8988T (cell line): ENCODE results near the gene GFOD2.

Experiments used
- DNase-seq: peaks from one replicate; pipeline ENCODE4 v3.0.0; 2011

GFOD2 gene

GRCh38 chr16:67731071-67731752, 12.1 kb upstream of the GFOD2 start:
- no peak for DNase-seq

DNA sequence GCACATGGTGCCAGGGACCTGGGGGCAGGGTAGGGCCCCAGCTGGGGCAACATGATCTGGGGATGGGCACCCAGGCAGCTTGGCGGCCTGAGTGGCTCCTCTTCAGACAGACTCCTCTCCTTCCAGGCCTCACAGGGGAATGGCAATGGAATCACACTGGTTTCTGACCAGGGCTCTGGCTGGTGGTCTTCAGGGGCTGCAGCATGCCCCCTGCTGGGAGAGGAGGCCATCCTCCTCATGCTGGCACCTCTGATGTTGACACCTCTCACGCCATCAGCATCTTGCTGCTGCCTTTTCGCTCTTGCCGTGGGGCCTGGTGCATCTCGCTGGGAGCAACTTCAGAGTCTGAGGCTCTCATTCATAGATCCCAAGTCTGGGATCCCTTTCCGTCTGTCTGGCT, 11.2 kb upstream of the GFOD2 start:
- no peak for DNase-seq

- no peak for DNase-seq
These were observed 10.6 kb upstream of the GFOD2 start for GRCh38 chr16:67729636-67730248.

GRCh38 chr16:67727521-67728485, 8.7 kb upstream of the GFOD2 start:
- DNase-seq: no peak

GRCh38 chr16:67726106-67727034, 7.3 kb upstream of the GFOD2 start:
- DNase-seq: no peak

DNA sequence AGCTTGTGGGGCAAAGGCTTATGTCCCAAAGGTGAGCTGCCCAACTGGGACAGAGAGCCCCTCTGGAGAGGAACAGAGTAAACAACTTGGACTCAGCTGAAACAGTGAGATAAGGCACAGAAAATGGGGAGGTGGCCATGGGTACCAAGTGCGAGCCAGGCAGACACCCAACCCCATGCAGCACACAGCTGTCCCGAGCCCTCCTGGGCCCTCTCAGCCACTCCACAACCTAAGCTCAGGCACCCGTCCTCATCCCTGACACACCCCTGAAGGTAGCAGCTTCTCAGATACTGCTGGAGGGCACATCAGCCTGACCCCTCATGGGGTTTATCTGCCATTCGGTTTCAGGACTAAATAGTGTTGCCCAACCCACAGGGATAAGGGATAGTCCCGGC, 4.8 kb upstream of the GFOD2 start:
- no peak for DNase-seq

DNA sequence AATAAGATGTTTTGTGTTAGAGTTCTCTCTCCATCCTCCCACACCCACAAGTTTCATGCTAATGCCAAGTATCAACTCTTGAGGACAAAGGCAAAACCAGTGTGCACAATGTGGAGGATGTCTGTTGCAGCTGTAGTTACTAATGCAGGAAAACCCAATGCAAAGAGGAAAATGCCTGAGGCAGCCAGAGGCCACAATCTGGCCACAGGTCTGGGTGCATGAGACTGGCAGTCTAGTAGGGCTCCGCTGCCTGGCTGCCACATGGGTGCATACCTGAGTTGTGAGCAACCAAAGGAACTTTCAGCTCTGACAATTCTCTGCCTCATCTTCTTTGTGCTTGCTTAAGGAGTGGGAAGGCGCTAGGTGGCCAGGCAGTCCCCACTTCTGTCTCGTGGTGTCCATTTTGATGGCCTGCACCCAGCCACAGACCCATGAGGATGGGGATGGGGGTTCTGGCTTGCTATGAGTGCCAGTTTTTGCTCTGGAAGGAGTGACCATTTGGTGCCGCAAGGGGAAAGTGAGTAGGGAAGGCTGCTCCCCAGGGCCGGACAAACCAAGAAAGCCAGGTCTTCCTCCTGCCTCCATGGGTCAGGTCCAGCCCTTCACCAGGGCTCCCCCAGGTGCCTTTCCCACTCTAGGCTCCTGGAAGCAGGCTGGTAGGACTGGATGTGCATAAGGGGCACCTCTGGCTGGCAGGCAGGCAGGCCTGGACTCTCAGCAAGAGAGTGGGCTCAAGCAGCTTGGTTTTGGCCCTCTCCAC, 4.2 kb upstream of the GFOD2 start:
- DNase-seq: peak; percentile 53

- DNase-seq: no peak
These were observed 1.1 kb upstream of the GFOD2 start for GRCh38 chr16:67720236-67720635.

DNA sequence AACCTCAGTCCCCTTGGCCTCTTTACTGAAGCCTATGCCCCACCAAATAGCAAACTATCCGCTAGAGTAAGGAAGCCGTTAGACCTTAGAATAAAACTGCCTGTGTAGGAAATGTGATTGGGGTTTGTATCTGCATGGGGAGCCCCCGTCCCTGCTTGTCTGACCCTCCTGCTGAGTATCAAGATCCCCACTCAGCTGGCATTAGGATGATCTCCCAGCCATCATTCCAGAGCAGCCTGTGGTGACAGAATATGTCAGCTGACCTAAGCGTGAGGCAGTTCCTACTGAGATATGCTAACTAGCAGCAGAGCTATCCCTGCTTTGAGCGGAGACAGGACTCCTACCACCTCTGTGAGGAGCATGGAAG, 645 bp upstream of the GFOD2 start:
- no peak for DNase-seq

- no peak for DNase-seq
These were observed 458 bp downstream of the GFOD2 start for GRCh38 chr16:67718668-67719047.

DNA sequence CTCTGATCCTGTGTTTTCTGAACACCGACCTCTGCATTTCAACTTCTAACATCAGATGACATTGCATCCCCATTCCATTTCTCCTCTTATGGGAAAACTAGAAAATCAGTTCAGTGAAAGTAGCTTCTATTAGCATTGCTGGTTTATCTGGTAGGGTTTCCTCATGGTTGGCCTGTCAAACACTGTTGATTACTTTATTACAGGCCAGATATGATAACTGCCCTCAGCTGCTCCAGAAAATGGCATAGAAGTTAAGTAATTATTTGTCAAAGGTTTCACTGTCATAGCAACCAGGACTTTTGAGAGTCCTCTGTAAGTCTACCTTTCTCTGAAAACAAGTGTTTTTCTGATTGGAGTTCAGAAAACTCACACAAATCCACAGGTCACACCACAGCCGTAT, 3.0 kb downstream of the GFOD2 start:
- DNase-seq: no peak

DNA sequence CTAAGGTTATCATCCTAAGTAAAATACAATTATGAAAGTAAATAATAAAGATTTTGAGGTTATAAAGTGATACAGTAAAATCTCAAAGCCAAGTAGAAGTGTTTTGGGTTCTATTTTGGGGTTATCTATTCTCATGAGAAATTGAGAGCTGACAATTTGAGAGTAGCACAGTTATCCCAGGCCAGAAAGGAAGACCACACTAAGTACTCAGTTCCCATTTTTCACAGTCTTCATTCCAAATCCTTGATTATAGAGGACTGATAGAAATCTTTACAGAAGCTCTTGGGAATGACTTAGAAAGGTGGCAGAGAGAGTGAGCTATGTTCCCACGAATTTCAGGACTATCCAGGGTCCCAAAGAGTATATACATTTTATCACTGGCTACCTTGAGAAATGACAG, 4.6 kb downstream of the GFOD2 start:
- DNase-seq: no peak

- DNase-seq: no peak
These were observed 5.4 kb downstream of the GFOD2 start for GRCh38 chr16:67713647-67714273.

- DNase-seq: no peak
These were observed 8.5 kb downstream of the GFOD2 start for GRCh38 chr16:67710607-67711006.

DNA sequence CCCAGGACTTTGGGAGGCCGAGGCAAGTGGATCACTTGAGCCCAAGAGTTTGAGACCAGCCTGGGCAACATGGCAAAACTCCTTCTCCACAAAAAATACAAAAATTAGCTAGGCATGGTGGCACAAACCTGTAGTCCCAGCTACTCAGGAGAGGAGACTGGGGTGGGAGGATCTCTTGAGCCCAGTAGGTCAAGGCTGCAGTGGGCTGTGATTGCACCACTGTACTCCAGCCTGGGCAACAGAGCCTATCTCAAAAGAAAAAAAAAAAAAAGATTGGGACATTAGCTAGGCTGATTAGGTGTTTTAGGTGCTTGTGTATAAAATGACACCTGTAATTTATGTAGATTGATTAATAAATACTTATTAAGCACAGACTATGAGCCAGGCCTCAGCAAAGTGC, 10.1 kb downstream of the GFOD2 start:
- DNase-seq: no peak

DNA sequence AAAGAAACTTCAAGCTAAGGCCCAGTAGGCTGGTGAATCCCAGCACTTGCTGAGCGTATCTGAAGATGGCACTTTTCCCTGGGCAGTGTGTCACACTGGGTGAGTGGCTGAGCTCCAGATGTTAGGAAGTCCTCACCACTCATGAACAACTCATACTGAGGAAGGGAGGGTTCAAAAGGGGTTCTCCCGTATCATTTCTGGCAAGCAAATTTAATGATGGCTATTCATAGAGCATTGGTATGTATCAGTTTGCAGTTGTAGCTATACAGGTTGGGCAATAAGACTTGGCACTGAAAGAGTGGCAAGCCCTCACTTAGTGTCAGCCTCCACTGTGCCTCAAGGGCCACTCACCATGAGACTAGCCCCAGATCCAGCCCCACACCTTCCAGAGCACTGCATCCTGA, 10.7 kb downstream of the GFOD2 start:
- no peak for DNase-seq

DNA sequence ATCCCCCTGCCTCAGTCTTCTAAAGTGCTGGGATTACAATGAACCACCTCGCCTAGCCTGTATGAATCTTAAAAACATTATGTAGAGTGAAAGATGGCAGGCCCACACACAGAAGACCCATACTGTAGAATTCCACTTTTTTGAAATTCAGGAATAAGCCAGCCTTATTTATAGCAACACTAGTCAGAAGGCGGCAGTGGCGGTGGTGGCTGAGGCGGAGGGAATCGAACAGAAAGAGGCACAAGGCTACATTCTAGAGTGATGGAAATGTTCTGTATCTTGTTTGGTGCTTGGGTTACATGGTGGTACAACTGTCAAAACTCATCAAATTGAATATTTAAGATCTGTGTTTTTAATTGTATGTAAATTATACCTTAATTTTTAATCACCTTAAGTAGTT, 11.3 kb downstream of the GFOD2 start:
- DNase-seq: no peak

DNA sequence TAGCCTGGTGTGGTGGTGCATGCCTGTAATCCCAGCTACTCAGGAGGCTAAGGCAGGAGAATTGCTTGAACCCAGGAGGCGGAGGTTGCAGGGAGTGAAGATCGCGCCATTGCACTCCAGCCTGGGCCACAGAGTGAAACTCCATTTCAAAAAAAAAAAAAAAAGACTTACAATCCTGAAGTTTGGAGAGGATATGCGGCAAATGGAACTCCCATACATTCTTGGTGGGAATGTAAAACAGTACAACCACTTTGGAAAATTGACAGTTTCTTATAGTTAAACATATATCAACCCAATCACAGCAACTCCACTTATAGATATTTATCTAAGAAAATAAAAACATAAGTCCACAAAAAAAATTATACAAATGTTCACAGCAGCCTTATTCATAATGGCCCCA, 11.9 kb downstream of the GFOD2 start:
- DNase-seq: no peak

DNA sequence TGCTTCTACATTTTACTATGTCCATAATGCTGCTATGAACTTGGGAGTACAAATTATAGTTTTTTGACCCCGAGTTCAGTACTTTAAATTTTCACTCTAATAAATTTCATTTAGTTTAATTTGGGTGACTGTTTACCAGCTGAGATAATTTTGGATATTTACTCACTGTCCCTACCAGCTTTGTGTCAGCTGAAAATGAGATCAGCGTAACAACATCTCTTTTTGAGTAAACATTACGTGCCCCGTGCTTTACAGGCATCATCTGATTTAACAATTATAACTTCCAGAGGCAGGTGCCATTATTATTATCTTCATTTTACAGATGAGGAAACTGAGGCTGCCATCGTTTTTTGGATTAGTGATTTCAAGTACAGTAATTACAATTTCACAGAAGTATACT, 15.0 kb downstream of the GFOD2 start:
- no peak for DNase-seq

- DNase-seq: no peak
These were observed 15.5 kb downstream of the GFOD2 start for GRCh38 chr16:67703626-67704025.

- DNase-seq: no peak
These were observed 17.0 kb downstream of the GFOD2 start for GRCh38 chr16:67702130-67702529.

- no peak for DNase-seq
These were observed 17.7 kb downstream of the GFOD2 start for GRCh38 chr16:67701420-67701819.
